GM23248 (cell line): ENCODE data around the gene ARHGAP25. TPM values are rescaled to one million over a fixed set of nuclear protein-coding genes. Genes with fewer than 3 reads are reported as not detected.

ENCODE experiments used
- DNase-seq: peaks from one replicate; pipeline ENCODE4 v3.0.0-alpha.2; 2015
- H2AFZ ChIP-seq: fragments of 200-600 bp; sonication (generic); 2 replicates; pipeline ENCODE4 v1.6.1; 2016; ENCODE audit warnings: antibody characterized with exemption
- H3F3A ChIP-seq: fragments of 200-600 bp; sonication (generic); 2 replicates; pipeline ENCODE4 v1.6.1; 2016; ENCODE audit warnings: mild to moderate bottlenecking, antibody characterized with exemption, mixed run types; ENCODE audit not compliant: insufficient read depth
- H3K27ac ChIP-seq: fragments of 200-600 bp; sonication (generic); 2 replicates; pipeline ENCODE4 v1.5.1; 2016; ENCODE audit warnings: mild to moderate bottlenecking
- H3K27me3 ChIP-seq: fragments of 200-600 bp; sonication (generic); replicated peaks from 2 replicates; pipeline ENCODE4 v1.6.1; 2016; ENCODE audit warnings: mild to moderate bottlenecking; ENCODE audit not compliant: insufficient read depth
- H3K36me3 ChIP-seq: fragments of 200-600 bp; sonication (generic); 2 replicates; pipeline ENCODE4 v1.6.1; 2016; ENCODE audit warnings: low read depth, mild to moderate bottlenecking
- H3K4me1 ChIP-seq: fragments of 200-600 bp; sonication (generic); 2 replicates; pipeline ENCODE4 v1.6.1; 2016; ENCODE audit warnings: mild to moderate bottlenecking; ENCODE audit not compliant: insufficient read depth
- H3K4me2 ChIP-seq: fragments of 200-600 bp; sonication (generic); one replicate; pipeline ENCODE4 v1.6.1; 2016; ENCODE audit warnings: mild to moderate bottlenecking; ENCODE audit not compliant: unreplicated experiment
- H3K4me3 ChIP-seq: fragments of 200-600 bp; sonication (generic); 2 replicates; pipeline ENCODE4 v1.5.1; 2016; ENCODE audit warnings: mild to moderate bottlenecking
- H3K79me2 ChIP-seq: fragments of 200-600 bp; sonication (generic); 2 replicates; pipeline ENCODE4 v1.6.1; 2016; ENCODE audit warnings: mild to moderate bottlenecking; ENCODE audit not compliant: insufficient read depth
- H3K9ac ChIP-seq: fragments of 200-600 bp; sonication (generic); 2 replicates; pipeline ENCODE4 v1.6.1; 2016; ENCODE audit warnings: mild to moderate bottlenecking
- H3K9me2 ChIP-seq: fragments of 200-600 bp; sonication (generic); 2 replicates; pipeline ENCODE4 v1.6.1; 2016; ENCODE audit warnings: mixed run types, mild to moderate bottlenecking, moderate library complexity; ENCODE audit not compliant: insufficient read depth
- H3K9me3 ChIP-seq: fragments of 200-600 bp; sonication (generic); one replicate; pipeline ENCODE4 v1.6.1; 2017; ENCODE audit warnings: low read depth
- H4K20me1 ChIP-seq: fragments of 200-600 bp; sonication (generic); 2 replicates; pipeline ENCODE4 v1.6.0; 2016; ENCODE audit not compliant: insufficient read depth
- EZH2 ChIP-seq: fragments of 200-600 bp; sonication (generic); IDR thresholded peaks from 2 replicates; pipeline ENCODE4 v1.6.1; 2018; ENCODE audit warnings: antibody characterized with exemption, mild to moderate bottlenecking; ENCODE audit not compliant: insufficient read depth, poor library complexity, severe bottlenecking
- EZH2phosphoT487 ChIP-seq: fragments of 200-600 bp; sonication (generic); IDR thresholded peaks from 2 replicates; pipeline ENCODE4 v1.6.1; 2018; ENCODE audit warnings: antibody characterized with exemption, moderate library complexity, mild to moderate bottlenecking, low read depth; ENCODE audit not compliant: insufficient read depth
- WGBS, 2 experiments: methylation state at CpG; one replicate each; pipeline ENCODE4 v1.1.6; 2015 to 2017; ENCODE audit warnings: low lambda C conversion rate in 2 of 2, low coverage in 1 of 2; ENCODE audit errors: missing lambda C conversion rate in 2 of 2; 5-methylcytosine and 5-hydroxymethylcytosine counted together
- in situ Hi-C: fragments of 300-500 bp; cut with MboI; formaldehyde crosslinking; loops from 2 replicates; pipeline ENCODE4 v1.15.0; 2020
- polyA plus RNA-seq: library from polyadenylated mRNA; unstranded; fragments of >200 nt; fragmentation: Nextera tagmentation; extraction: Ambion mirVana; gene quantifications from 2 replicates; pipeline ENCODE4 v1.2.1, GENCODE V29; 2016
- total RNA-seq: library from RNA; depleted of rRNA; stranded (reverse); fragments of >200 nt; shearing (Covaris generic); gene quantifications from 2 replicates; pipeline ENCODE4 v1.2.3, GENCODE V29; 2014

Gene ARHGAP25
- total and polyA plus RNA-seq, 2 experiments from 2014 or later: not detected

DNA sequence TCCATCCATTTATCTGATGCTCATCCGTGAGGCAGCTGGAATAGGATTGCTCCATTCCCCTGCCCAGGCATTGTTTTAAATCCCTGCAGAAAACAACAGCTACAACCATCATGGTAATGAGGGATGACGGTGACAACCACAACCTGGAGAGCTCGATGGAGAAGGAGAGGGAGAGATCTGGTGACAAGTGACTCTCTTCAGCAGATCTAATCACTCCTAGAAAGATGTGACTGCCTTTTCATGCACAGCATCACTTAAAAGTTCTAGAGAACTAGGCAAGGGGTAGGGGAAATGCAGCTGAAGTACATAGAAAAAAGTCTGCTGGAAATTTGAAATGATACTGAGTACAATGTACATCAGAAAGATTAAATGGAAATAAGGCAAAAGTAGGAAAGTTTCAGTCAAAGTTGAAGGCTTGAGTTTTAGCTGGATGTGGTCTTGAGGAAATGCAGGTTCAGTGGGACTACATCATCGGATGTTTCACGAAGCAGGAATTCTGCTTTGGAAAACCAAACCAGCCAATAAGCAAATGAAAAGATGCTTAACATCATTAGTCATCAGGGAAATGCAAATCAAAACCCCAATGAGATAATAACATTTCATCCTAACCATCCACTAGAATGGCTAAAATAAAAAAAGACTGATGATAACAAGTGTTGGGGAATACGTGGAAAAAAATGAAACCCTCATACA is 6.8 kb upstream of the ARHGAP25 start:
- Histone ChIP-seq H3K27ac (no peak overlapping the region), H3K4me1 (no peaks in the 10 kb centered on the region), H3K4me3 (no peak overlapping the region), H3K9me2 (no peaks in the 10 kb centered on the region), H2AFZ (no peak overlapping the region), H3K9me3 (no peaks in the 10 kb centered on the region), H3K27me3 (no peaks in the 10 kb centered on the region), H3F3A (peaks cover 3% of the 10 kb centered on the region; the same call in 1 of the 2 replicates), H3K36me3 (no peaks in the 10 kb centered on the region), H3K4me2 (no peak overlapping the region), H3K9ac (no peak overlapping the region), H4K20me1 (no peaks in the 10 kb centered on the region), H3K79me2 (no peaks in the 10 kb centered on the region)
- 61 to 66% methylated on average over 6 of the region's 6 CpGs for WGBS, 2 experiments
- in situ Hi-C loops: no loop called here
- TF ChIP-seq EZH2 (no peak), EZH2phosphoT487 (no peak)
- DNase-seq: peak; percentile 32

- H3K9me2 ChIP-seq: no peaks in the 10 kb centered on the region
- no peak overlapping the region for H3K27ac ChIP-seq
- in situ Hi-C loops: no loop called here
These were observed 3.8 kb upstream of the ARHGAP25 start for GRCh38 chr2:68730828-68731227.

DNA sequence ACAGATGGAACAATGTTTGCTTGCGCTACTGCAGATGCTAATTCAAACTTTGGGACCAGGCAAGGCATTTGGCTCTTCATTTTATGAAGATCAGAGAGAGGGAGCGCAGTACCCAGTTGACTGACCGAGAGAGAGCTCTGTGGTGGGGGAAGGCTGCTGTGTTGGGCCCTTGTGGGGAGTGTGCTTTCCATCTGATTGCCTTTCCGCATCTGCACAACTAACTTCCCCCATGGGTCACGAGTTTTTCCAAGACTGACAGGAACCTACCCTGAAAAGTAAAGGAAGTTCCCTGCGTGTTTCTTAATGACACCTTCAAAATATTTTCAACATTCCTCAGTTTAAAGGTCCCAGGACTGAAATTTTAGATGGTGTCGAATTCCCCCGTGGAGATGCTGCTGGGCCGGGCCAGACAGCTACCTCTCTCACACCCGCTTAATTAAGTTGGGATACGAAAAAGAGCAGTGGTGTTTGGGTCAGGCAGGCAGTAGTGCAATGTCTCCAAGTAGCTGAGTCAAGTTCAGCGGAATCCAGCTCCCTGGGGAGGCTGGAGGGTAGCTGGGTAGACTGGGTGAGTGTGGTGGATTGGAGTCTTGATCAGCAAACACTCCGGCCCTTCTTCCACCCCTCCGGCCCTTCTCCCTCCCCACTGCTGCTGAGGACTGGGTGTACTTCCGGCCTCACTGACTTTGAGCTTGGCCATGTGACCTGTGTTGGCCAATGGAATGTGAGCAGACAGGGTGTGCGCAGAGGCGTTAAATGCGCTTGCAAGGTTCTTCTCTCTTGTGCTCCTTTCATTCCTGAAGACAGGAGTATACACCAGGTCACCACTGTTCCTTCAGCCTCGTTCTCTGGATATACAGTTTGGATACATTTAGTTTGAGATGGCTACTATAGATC is 2.3 kb upstream of the ARHGAP25 start:
- Histone ChIP-seq H3K4me2 (no peak overlapping the region), H3K27ac (no peak overlapping the region), H3K79me2 (no peaks in the 10 kb centered on the region), H3K36me3 (no peaks in the 10 kb centered on the region), H4K20me1 (no peaks in the 10 kb centered on the region), H3F3A (peaks cover 3% of the 10 kb centered on the region; the same call in 1 of the 2 replicates), H3K4me1 (no peaks in the 10 kb centered on the region), H3K9ac (no peak overlapping the region), H3K27me3 (peaks cover 14% of the 10 kb centered on the region; the same call in 1 of the 2 replicates), H2AFZ (no peak overlapping the region), H3K9me3 (no peaks in the 10 kb centered on the region), H3K9me2 (no peaks in the 10 kb centered on the region), H3K4me3 (no peak overlapping the region)
- 80 to 81% methylated on average over 19 of the region's 19 CpGs for WGBS, 2 experiments
- DNase-seq: no peak
- TF ChIP-seq EZH2phosphoT487 (no peak), EZH2 (no peak)
- in situ Hi-C loops: no loop called here

More at GRCh38 chr2:68730828-68731227, 3.8 kb upstream of the ARHGAP25 start:
- no peaks in the 10 kb centered on the region for H3K79me2 ChIP-seq
- H3K36me3 ChIP-seq: no peaks in the 10 kb centered on the region
- no peaks in the 10 kb centered on the region for H4K20me1 ChIP-seq
- no peaks in the 10 kb centered on the region for H3K9me3 ChIP-seq
- no peak overlapping the region for H2AFZ ChIP-seq
- H3F3A ChIP-seq: peaks cover 3% of the 10 kb centered on the region; the same call in 1 of the 2 replicates
- 36% methylated on average over 6 of the region's 6 CpGs for WGBS, 2 experiments
- H3K4me3 ChIP-seq: no peak overlapping the region
- 0 out of 2 replicates have a peak, but pooled peaks cover 10% of the 10 kb centered on the region for H3K27me3 ChIP-seq
- peak; percentile 55 for DNase-seq
- H3K4me1 ChIP-seq: no peaks in the 10 kb centered on the region
- H3K9ac ChIP-seq: no peak overlapping the region
- no peak overlapping the region for H3K4me2 ChIP-seq
- TF ChIP-seq EZH2phosphoT487 (no peak), EZH2 (no peak)

GRCh38 chr2:68733365-68733764 is 1.2 kb upstream of the ARHGAP25 start:
- in situ Hi-C loops: no loop called here
- no peak for TF ChIP-seq EZH2phosphoT487
- no peak for TF ChIP-seq EZH2
- 51 to 55% methylated on average over 4 of the region's 4 CpGs for WGBS, 2 experiments

More at GRCh38 chr2:68733365-68733764, 1.2 kb upstream of the ARHGAP25 start:
- Histone ChIP-seq H2AFZ (no peak overlapping the region), H3K36me3 (no peaks in the 10 kb centered on the region), H3K4me2 (no peak overlapping the region), H3F3A (no peaks in the 10 kb centered on the region), H3K9ac (no peak overlapping the region), H3K27ac (no peak overlapping the region), H3K9me3 (no peaks in the 10 kb centered on the region), H3K9me2 (no peaks in the 10 kb centered on the region), H3K4me3 (no peak overlapping the region), H3K4me1 (no peaks in the 10 kb centered on the region), H4K20me1 (no peaks in the 10 kb centered on the region), H3K79me2 (no peaks in the 10 kb centered on the region), H3K27me3 (peaks cover 14% of the 10 kb centered on the region; the same call in 1 of the 2 replicates)
- DNase-seq: no peak
